GM21717 (cell line): Measurements from ENCODE around the gene SETX.

ENCODE experiments used
- ATAC-seq: cut with Tn5 transposase; IDR thresholded peaks from one replicate; pipeline ENCODE4 v1.9.1; 2021; ENCODE audit warnings: mild to moderate bottlenecking, moderate library complexity; ENCODE audit not compliant: unreplicated experiment

SETX gene

GRCh38 chr9:132224645-132225044 lies 130.1 kb downstream of the SETX start:
- no peak for ATAC-seq

GRCh38 chr9:132221941-132222340 lies 132.8 kb downstream of the SETX start:
- ATAC-seq, result no peak

GRCh38 chr9:132218208-132218607 lies 136.6 kb downstream of the SETX start:
- ATAC-seq, result no peak

- ATAC-seq, result no peak
Observed at GRCh38 chr9:132216861-132217619, 137.7 kb downstream of the SETX start.

- no peak for ATAC-seq
Observed at GRCh38 chr9:132214027-132214622, 140.7 kb downstream of the SETX start.

GRCh38 chr9:132211570-132211969 lies 143.2 kb downstream of the SETX start:
- ATAC-seq, result no peak
